ENCODE results near the gene SETD1B.

Gene SETD1B

DNA sequence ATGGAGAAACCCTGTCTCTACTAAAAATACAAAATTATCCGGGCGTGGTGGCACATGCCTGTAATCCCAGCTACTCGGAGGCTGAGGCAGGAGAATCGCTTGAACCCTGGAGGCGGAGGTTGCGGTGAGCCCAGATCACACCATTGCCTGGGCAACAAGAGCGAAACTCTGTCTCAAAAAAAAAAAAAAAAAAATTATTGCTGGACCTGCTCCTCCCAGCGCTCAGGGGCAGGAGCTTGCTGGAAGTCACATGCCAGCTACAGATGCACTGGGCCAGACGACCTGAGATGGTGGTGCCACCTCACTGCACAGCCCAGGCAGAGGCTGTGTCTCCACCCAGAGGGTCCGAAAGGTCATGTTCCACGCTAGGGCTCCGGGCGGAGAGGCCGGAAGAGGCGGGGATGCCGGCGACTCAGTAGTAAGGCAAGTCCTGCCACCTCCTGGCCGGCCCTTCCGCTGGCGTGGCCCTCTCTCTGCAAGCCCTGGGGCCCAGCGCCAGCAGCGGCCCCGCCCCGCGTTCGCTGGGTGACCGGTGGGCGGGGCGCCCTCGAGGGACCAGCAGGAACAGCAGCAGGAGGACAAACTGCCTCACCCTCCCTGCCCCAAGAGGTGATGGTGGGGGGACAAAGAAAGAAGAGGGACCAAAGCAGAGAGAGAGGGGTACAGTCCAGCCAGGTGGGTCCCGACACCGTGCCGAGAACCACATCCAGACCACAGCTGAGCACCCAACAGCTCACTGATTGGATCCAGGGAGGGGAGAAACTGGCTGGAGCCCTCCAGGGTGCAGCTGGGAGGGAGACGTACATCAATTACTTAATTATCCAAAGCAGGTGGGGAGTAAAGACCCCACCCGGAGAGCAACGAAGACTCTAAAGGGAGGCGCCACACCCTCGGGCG lies 6.7 kb upstream of the SETD1B start:
- Histone ChIP-seq H3K9ac (ENCODE audit: low read depth, low read length) (peak overlapping the region; percentile 50), H3K36me3 (ENCODE audit: insufficient read depth, low read length) (no peaks in the 10 kb centered on the region; the same call in 1 of the 2 replicates), H3K9me3 (ENCODE audit: control insufficient read depth, insufficient read depth, low read length) (no peaks in the 10 kb centered on the region), H3K4me1 (ENCODE audit: insufficient read depth, low read length) (peaks cover 12% of the 10 kb centered on the region; the same call in 1 of the 2 replicates)

DNA sequence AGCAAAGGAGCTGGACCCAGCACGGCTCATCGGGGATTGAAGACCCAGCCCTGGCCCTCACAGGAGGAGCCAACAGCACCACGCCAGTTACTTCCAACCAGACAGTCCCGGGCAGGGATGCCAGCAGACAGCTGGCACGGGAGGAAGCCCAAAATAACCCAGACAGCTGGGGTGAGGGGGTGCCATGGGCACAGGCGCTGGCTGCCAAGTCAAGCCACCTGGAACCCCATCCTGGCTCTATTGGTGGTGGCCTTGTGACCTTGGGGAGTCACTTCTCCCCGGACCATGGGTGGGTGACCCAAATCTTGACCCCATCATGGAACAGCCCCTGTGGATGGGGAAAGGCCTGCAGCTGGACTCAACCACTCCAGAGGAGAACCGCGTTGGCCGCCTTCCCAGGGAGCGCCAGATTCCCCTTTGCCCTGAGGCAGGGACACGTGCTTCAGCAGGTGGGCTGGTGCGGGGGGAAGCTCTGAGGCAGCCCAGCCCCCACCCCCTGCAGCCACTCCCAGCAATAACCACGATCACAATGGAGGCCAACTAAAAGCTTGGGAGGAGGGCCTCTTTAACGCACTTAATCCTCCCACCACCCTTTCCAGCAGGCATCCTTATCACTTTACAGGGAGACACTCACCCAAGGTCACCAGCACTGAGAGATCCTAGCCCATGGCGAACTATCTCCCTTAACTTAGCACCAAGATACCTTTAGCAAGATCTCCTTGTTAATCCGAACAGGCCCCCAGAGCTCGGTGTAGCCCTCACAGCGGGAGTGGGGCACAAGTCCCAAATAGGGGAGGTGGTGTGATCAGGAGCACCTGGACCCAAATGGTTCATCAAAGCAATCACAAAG lies 5.6 kb upstream of the SETD1B start:
- Histone ChIP-seq H3K4me1 (ENCODE audit: insufficient read depth, low read length) (peaks cover 12% of the 10 kb centered on the region; the same call in 1 of the 2 replicates), H3K36me3 (ENCODE audit: insufficient read depth, low read length) (no peaks in the 10 kb centered on the region; the same call in 1 of the 2 replicates), H3K9ac (ENCODE audit: low read depth, low read length) (peak overlapping the region; percentile 50), H3K9me3 (ENCODE audit: control insufficient read depth, insufficient read depth, low read length) (no peaks in the 10 kb centered on the region)

DNA sequence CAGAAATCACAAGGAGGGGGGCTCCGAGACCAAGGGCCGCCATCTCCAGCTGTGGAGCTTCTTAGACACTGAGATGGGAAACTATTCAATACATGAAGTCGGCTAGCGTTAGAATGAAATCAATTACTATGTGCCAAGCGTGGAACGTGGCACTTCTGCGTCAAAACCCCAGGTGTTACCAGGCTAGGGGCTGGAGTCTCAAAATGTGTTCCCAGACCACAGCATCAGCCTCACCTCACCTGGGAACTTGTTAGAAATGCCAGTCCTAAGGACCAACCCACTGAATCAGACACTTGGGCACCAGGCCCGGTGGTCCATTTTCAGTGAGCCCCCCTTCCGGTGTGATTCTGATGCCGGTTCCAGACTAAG lies 5.0 kb upstream of the SETD1B start:
- Histone ChIP-seq H3K36me3 (ENCODE audit: insufficient read depth, low read length) (no peaks in the 10 kb centered on the region; the same call in 1 of the 2 replicates), H3K9me3 (ENCODE audit: control insufficient read depth, insufficient read depth, low read length) (no peaks in the 10 kb centered on the region), H3K9ac (ENCODE audit: low read depth, low read length) (peak overlapping the region; percentile 50), H3K4me1 (ENCODE audit: insufficient read depth, low read length) (peaks cover 12% of the 10 kb centered on the region; the same call in 1 of the 2 replicates)

DNA sequence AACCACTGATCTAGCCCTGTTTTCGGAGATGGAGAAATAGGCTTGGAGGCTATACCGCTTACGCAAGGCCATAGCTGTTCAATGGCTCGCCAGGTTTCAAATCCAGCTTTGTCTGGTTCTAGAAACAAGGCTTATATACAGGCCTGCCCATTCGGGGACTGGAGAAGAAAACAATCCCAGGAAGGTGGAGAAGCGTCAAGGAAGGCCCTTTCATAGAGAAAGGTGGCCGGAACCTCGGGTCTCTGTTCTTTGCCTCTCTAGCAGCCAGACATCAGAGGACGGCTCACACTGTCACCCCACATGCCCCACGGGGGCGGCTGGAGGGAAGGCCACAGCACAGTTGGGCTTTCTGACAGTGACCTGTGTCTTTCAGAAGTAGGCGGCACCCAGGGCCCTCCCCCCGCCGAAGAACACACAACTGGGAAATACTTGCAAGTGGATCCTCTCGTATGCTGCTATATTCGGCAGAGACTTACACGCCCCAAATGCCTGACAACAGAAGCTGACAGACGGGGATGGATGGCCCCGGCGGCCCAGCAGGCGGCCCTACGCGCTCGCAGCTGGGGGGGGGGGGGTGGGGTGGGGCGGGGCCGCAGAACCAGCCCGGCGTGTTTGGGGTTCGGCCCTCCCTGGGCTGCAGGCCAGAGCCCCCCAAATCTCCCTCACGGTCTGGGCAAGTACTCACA lies 4.5 kb upstream of the SETD1B start:
- H3K36me3 ChIP-seq (ENCODE audit: insufficient read depth, low read length), result no peaks in the 10 kb centered on the region; the same call in 1 of the 2 replicates
- H3K4me1 ChIP-seq (ENCODE audit: insufficient read depth, low read length), result peaks cover 12% of the 10 kb centered on the region; the same call in 1 of the 2 replicates
- H3K9me3 ChIP-seq (ENCODE audit: control insufficient read depth, insufficient read depth, low read length), result no peaks in the 10 kb centered on the region
- peak overlapping the region; percentile 99 for H3K9ac ChIP-seq (ENCODE audit: low read depth, low read length)

DNA sequence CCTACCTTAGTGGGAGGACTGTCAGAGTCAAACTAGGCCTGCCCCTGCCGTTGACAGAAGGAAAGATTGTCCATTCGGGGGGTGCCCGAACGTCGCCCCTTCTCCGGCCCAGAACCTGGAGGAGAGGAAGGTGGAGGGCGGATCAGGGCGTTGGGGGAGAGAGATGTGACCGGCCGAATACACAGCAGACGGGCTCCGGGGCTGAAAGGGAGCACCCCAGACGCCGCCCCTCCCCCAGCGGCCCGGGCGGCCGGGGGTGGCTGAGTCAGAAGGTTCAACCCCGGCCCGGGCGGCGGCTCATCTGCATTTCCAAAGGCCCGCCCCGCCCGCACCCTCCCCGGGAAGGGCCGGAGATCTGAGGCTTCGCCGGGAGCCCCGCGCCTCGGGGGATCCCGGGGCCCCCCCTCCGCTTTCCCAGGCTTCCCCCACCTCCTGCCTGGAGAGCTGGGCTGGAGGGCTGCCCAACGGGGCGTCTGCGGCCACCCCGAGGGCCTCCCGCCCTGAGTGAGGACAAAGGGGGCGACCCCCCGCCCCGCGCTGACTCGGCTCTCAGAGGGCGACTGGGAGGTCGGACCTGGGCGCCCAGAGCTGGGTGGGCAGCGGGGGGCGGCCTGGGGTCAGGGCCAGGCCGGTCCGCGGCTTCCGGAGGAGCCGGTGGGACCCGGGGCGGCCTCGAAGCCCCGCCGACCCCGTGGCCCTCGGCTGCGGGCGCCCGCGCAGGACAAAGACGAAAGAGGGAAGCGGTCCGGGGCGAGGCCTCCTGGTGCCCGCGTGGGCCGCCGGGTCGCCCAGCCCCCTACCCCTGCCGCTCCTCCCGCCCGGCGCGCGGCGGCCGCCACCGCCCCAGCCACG lies 3.7 kb upstream of the SETD1B start:
- H3K9ac ChIP-seq (ENCODE audit: low read depth, low read length), result peak overlapping the region; percentile 99
- H3K36me3 ChIP-seq (ENCODE audit: insufficient read depth, low read length), result no peaks in the 10 kb centered on the region; the same call in 1 of the 2 replicates
- no peaks in the 10 kb centered on the region for H3K9me3 ChIP-seq (ENCODE audit: control insufficient read depth, insufficient read depth, low read length)
- peaks cover 12% of the 10 kb centered on the region; the same call in 1 of the 2 replicates for H3K4me1 ChIP-seq (ENCODE audit: insufficient read depth, low read length)

DNA sequence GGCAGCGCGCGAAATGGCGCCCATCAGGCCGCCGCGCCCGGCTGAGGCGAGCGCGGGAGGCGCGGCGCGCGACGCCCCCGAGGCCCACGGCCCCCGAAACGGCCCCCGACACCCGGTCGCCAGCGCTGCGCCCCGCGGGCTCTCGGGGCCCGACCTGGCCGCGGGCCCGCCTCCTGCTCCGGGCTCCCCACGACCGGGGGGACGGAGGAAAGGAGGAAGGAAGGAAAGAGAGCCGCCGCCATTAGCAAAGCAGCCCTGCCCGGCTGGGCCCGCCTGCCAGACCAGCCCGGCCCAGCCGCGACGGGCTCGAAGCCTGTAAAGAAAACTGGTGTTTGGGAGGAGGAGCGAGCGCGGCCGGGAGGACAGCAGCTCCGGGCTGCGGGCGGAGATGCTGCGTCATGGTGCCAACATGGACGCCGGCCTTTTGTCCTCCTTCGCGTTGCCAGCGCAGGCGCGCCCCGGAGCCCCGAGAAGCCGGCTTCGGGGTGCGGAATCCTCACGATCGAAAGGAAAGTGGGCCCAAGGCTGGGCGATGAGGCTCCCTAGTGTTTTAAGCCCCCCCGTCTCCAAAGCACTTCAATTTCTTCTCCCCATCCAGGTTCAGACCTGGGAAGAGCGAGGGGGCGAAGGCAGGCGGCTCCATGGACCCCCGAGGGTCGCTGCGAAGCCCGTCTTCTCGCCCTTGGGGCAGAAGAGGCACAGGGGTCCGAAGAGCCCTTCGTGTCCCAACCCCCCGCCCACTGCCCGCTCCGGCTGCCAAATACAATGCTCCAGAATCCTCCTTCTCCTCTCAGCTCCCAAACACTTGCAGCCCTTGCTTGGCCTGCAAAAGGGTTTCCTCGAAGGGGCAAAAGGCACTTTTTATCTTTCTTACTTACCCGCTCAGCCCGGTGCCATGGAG lies 2.9 kb upstream of the SETD1B start:
- Histone ChIP-seq H3K9me3 (ENCODE audit: control insufficient read depth, insufficient read depth, low read length) (no peaks in the 10 kb centered on the region), H3K36me3 (ENCODE audit: insufficient read depth, low read length) (no peaks in the 10 kb centered on the region; the same call in 1 of the 2 replicates), H3K4me1 (ENCODE audit: insufficient read depth, low read length) (peaks cover 12% of the 10 kb centered on the region; the same call in 1 of the 2 replicates), H3K9ac (ENCODE audit: low read depth, low read length) (peak overlapping the region; percentile 99)

DNA sequence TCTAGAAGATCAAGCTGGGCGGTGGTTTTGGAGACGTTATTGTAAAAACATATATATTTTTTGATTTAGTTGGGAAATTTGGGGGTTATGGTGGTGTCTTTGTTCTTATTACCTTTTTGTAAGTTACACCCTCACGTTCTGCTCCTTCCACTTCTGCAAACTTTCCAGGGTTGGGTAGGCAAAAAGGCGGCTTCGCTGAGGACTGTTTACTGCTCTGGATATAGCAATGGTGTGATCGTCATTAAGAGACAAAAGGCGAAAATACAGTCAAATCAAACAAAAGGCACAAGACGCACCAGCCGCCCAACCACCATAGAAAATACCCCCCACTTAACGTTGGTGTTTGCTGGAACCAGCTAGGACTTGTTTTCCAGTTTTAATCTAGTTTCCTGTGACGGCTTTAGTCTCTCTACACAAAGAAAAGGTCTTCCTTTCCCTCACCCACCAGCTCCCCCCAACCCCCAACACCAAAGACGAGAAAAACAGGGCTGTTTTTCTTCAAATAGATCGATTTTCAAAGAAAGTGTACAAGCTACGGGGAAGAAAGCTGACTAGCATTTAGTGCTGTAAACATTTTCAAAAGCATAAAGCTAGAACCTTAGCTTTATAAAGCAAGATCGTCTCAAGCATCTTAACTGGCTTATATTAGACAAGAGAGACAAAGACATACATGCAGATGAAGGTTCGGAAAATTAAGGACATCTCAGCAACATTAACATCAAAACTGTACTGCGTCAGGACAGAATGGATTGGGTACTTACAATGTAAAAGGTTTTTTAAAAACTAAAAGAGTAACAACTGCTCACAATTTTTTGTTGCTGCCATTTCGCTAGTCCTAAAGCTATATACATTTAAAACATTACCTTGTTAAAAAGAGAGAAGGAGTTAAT lies 2.0 kb upstream of the SETD1B start:
- Histone ChIP-seq H3K4me1 (ENCODE audit: insufficient read depth, low read length) (peaks cover 16% of the 10 kb centered on the region; the same call in 1 of the 2 replicates), H3K9ac (ENCODE audit: low read depth, low read length) (peak overlapping the region; percentile 99), H3K36me3 (ENCODE audit: insufficient read depth, low read length) (no peaks in the 10 kb centered on the region; the same call in 1 of the 2 replicates), H3K9me3 (ENCODE audit: control insufficient read depth, insufficient read depth, low read length) (no peaks in the 10 kb centered on the region)

DNA sequence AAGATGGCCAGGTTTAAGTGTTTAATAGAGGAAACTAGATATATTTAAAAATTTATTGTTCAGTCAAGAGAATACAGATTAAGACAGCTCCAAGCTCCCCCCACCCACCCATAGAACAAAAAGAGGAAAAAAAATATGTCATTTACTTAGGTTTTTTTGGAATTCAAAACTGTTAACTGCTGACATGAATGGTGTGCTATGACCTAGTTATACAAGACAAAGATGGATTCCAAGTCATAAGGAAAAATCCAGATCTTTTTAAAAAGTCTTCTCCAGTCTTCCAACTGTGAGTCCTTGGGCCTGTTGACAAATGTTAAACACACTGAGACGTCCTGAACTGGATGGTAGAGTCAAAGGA lies 1.3 kb upstream of the SETD1B start:
- Histone ChIP-seq H3K4me1 (ENCODE audit: insufficient read depth, low read length) (peaks cover 22% of the 10 kb centered on the region; the same call in 1 of the 2 replicates), H3K36me3 (ENCODE audit: insufficient read depth, low read length) (no peaks in the 10 kb centered on the region; the same call in 1 of the 2 replicates), H3K9me3 (ENCODE audit: control insufficient read depth, insufficient read depth, low read length) (no peaks in the 10 kb centered on the region), H3K9ac (ENCODE audit: low read depth, low read length) (peak overlapping the region; percentile 99)

DNA sequence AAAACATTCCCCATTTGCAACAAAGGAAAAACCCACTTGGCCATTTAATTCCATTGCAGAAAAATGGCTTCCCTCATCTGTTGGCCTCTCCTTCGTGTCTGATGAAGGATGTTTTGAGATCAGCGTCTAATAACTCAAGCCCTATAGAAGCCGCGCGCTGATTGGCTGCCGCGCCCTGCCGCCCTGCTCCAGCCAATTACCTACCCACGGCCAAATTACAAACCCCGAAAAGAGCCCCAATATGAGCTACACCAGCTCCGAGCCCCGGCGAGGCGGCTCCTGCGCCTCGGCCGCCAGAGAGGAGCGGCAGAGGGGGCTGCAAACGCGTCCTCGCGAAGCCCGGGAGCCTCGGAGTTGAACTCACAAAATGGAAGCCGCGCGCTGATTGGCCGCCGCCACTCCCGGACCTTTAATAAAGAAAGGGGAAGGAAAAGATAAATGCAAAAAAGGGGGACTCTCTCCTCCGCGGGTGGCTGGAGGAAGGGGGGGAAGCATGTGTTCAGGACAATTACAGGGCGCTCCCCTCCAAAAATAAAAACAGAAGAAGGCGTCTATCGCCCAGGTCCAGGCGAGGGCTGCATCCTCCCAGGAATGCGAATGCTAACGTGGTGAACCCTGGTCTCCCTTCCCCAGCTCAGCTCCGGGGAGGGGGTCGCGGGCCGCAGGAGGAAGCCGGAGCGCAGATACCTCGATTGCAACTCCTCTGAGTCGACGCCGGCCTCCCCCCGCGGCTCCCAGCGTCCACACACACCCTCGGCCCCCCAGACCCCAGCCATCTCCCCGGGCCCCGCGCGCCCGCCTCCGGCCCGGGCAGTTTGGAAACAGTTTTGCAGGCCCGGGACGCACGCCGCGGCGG lies 738 bp upstream of the SETD1B start:
- peaks cover 21% of the 10 kb centered on the region; the same call in 1 of the 2 replicates for H3K4me1 ChIP-seq (ENCODE audit: insufficient read depth, low read length)
- H3K9me3 ChIP-seq (ENCODE audit: control insufficient read depth, insufficient read depth, low read length), result no peaks in the 10 kb centered on the region
- no peaks in the 10 kb centered on the region; the same call in 1 of the 2 replicates for H3K36me3 ChIP-seq (ENCODE audit: insufficient read depth, low read length)
- H3K9ac ChIP-seq (ENCODE audit: low read depth, low read length), result peak overlapping the region; percentile 99

DNA sequence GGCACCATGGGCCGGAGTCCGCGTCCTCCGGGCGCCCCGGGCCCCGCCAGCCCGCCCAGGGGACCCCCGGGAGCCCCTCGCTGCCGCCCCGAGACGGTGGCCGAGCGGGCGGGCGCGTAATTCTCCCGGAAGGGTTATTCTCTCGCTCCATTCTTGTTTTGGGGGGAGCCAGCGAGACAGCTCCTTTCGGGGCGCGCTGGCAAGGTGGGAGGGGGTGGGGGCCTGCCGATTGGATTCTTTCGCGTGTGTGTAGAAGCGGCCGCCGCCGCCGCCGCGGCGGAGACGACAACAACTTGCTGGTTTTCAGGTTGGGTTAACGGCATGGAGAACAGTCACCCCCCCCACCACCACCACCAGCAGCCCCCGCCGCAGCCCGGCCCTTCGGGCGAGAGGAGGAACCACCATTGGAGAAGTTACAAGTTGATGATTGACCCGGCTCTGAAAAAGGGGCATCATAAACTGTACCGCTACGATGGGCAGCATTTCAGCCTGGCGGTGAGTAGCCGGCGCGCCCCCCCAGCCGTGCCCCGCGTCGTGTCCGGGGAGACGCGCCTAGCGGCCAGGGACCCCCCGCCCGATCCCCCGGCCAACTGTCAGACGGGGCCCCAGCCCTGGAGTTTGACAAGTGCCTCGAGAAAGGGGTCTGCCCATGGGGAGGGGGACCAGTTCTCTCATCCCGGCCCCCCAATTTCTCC lies 755 bp downstream of the SETD1B start:
- H3K4me1 ChIP-seq (ENCODE audit: insufficient read depth, low read length), result peaks cover 11% of the 10 kb centered on the region; the same call in 1 of the 2 replicates
- peak overlapping the region; percentile 82 for H3K9ac ChIP-seq (ENCODE audit: low read depth, low read length)
- H3K9me3 ChIP-seq (ENCODE audit: control insufficient read depth, insufficient read depth, low read length), result no peaks in the 10 kb centered on the region
- H3K36me3 ChIP-seq (ENCODE audit: insufficient read depth, low read length), result peaks cover 4% of the 10 kb centered on the region; the same call in 1 of the 2 replicates
